Keratinocyte (primary cell): Measurements from ENCODE around the gene PTPRN2. TPM values are rescaled to one million over a fixed set of nuclear protein-coding genes. Genes with fewer than 3 reads are reported as not detected.

Experiments used
- DNase-seq: peaks from one replicate; pipeline ENCODE4 v3.0.0-alpha.2; 2011; ENCODE audit warnings: low read depth, missing footprints, low spot score
- FAIRE-seq: peaks from 2 replicates; lab custom pipeline; 2011; peaks lifted over from hg19 to GRCh38; lab: Jason Lieb, UNC
- H2AFZ ChIP-seq: 2 replicates; pipeline ENCODE4 v1.6.0; 2012; ENCODE audit warnings: low read length, control low read depth, inconsistent platforms; ENCODE audit not compliant: control insufficient read depth
- H3K27ac ChIP-seq: 2 replicates; pipeline ENCODE4 v1.5.1; 2011; ENCODE audit warnings: low read length; ENCODE audit not compliant: control insufficient read depth, insufficient read depth
- H3K27me3 ChIP-seq: 3 replicates; pipeline ENCODE4 v1.6.0; 2011; ENCODE audit warnings: low read length; ENCODE audit not compliant: control insufficient read depth, insufficient read depth; ENCODE audit errors: extremely low read depth
- H3K36me3 ChIP-seq, 2 experiments: 2 replicates in 1 of 2; 3 replicates in 1 of 2; pipeline ENCODE4 v1.5.1; 2011; ENCODE audit warnings: low read length in 2 of 2, mild to moderate bottlenecking in 1 of 2; ENCODE audit not compliant: control insufficient read depth in 2 of 2, insufficient read depth in 2 of 2; ENCODE audit errors: extremely low read depth in 1 of 2
- H3K4me1 ChIP-seq: 3 replicates; pipeline ENCODE4 v1.5.1; 2011; ENCODE audit warnings: low read length; ENCODE audit not compliant: control insufficient read depth, insufficient read depth; ENCODE audit errors: extremely low read depth
- H3K4me2 ChIP-seq: 3 replicates; pipeline ENCODE4 v1.6.0; 2011; ENCODE audit warnings: low read depth, low read length; ENCODE audit not compliant: control insufficient read depth, insufficient read depth; ENCODE audit errors: extremely low read depth
- H3K4me3 ChIP-seq, 3 experiments: fragments of 200-600 bp in 1 of 3; sonication (generic) in 1 of 3; 2 replicates in 2 of 3; 3 replicates in 1 of 3; pipeline ENCODE4 v1.5.1; 2011 to 2016; ENCODE audit warnings: low read length in 3 of 3, mild to moderate bottlenecking in 3 of 3, control low read depth in 2 of 3, inconsistent platforms in 1 of 3, low read depth in 1 of 3, mixed read lengths in 1 of 3, mixed run types in 1 of 3, moderate library complexity in 1 of 3; ENCODE audit not compliant: control insufficient read depth in 2 of 3, insufficient read depth in 2 of 3; ENCODE audit errors: extremely low read depth in 1 of 3
- H3K79me2 ChIP-seq: 2 replicates; pipeline ENCODE4 v1.6.0; 2012; ENCODE audit warnings: low read length; ENCODE audit not compliant: control insufficient read depth, insufficient read depth
- H3K9ac ChIP-seq: 3 replicates; pipeline ENCODE4 v1.6.0; 2011; ENCODE audit warnings: low read length; ENCODE audit not compliant: control insufficient read depth, insufficient read depth; ENCODE audit errors: extremely low read depth
- H3K9me1 ChIP-seq: 3 replicates; pipeline ENCODE4 v1.6.0; 2011; ENCODE audit warnings: low read length; ENCODE audit not compliant: control insufficient read depth, insufficient read depth; ENCODE audit errors: extremely low read depth
- H3K9me3 ChIP-seq: 2 replicates; pipeline ENCODE4 v1.5.1; 2012; ENCODE audit warnings: low read depth, low read length; ENCODE audit not compliant: control insufficient read depth
- H4K20me1 ChIP-seq: 3 replicates; pipeline ENCODE4 v1.6.0; 2011; ENCODE audit warnings: low read length; ENCODE audit not compliant: control insufficient read depth, insufficient read depth; ENCODE audit errors: extremely low read depth
- EZH2 ChIP-seq: IDR thresholded peaks from one replicate; pipeline ENCODE4 v1.6.1; 2012; ENCODE audit warnings: inconsistent platforms, mild to moderate bottlenecking, low read length, moderate library complexity
- dilution Hi-C: fragments of 300-500 bp; cut with MboI; formaldehyde crosslinking; loops from one replicate; pipeline ENCODE4 v1.7.0; 2020; ENCODE audit warnings: low sequenced_read_pairs; ENCODE audit not compliant: extremely low pct_ligation_motif_present
- polyA plus RNA-seq, 5 experiments: library from polyadenylated mRNA; depleted of rRNA in 3 of 5; stranded (reverse) in 3 of 5; stranded (forward) in 1 of 5; unstranded in 1 of 5; fragments of >200 nt; gene quantifications; 1 replicate in 1 of 5; 2 replicates in 3 of 5; 3 replicates in 1 of 5; pipeline versions ENCODE4 v1.2.1 to v1.2.3, GENCODE V29; 2011 to 2012; ENCODE audit warnings: missing spikeins in 2 of 5, low read depth in 1 of 5, low replicate concordance in 1 of 5
- TF ChIP-seq, protein P1 (sequence below), 3 experiments: IDR thresholded peaks in 1 of 3; conservative IDR thresholded peaks in 1 of 3; optimal IDR thresholded peaks in 1 of 3; 2 replicates in 2 of 3; 3 replicates in 1 of 3; pipeline versions ENCODE3 to v1.5.1; 2011; ENCODE audit warnings: low read length in 3 of 3, mild to moderate bottlenecking in 3 of 3, moderate library complexity in 2 of 3, control low read depth in 1 of 3, inconsistent platforms in 1 of 3; ENCODE audit not compliant: insufficient read depth in 2 of 3; ENCODE audit errors: extremely low read depth in 1 of 3

Gene PTPRN2
- polyA plus RNA-seq, 1 donor (not counting 4 experiments of a cell fraction or from before 2014, with no cell fraction given): not detected

DNA sequence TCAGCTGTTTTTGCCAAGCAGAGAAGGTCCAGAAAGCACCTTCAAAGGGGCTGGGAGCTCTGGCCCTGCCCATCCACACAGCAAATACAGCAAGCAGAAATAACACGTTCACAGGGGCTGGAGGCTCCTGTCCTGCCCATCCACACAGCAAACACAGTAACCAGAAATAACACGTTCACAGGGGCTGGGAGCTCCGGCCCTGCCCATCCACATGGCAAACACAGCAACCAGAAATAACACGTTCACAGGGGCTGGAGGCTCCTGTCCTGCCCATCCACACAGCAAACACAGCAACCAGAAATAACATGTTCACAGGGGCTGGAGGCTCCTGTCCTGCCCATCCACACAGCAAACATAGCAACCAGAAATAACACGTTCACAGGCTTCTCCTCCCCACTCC lies 558.1 kb downstream of the PTPRN2 start:
- Histone ChIP-seq H3K4me1 (no peaks in the 10 kb centered on the region), H3K9me1 (no peaks in the 10 kb centered on the region), H3K79me2 (no peaks in the 10 kb centered on the region), H3K36me3 (no peaks in the 10 kb centered on the region), H3K9ac (no peak overlapping the region), H3K9me3 (peaks cover 7% of the 10 kb centered on the region), H2AFZ (no peak overlapping the region), H3K27ac (no peak overlapping the region), H4K20me1 (no peaks in the 10 kb centered on the region), H3K27me3 (no peaks in the 10 kb centered on the region), H3K4me2 (no peak overlapping the region), H3K4me3 (no peak overlapping the region)
- DNase-seq (no peak), FAIRE-seq (no peak)
- dilution Hi-C loops: no loop called here
- TF ChIP-seq, protein P1, sequence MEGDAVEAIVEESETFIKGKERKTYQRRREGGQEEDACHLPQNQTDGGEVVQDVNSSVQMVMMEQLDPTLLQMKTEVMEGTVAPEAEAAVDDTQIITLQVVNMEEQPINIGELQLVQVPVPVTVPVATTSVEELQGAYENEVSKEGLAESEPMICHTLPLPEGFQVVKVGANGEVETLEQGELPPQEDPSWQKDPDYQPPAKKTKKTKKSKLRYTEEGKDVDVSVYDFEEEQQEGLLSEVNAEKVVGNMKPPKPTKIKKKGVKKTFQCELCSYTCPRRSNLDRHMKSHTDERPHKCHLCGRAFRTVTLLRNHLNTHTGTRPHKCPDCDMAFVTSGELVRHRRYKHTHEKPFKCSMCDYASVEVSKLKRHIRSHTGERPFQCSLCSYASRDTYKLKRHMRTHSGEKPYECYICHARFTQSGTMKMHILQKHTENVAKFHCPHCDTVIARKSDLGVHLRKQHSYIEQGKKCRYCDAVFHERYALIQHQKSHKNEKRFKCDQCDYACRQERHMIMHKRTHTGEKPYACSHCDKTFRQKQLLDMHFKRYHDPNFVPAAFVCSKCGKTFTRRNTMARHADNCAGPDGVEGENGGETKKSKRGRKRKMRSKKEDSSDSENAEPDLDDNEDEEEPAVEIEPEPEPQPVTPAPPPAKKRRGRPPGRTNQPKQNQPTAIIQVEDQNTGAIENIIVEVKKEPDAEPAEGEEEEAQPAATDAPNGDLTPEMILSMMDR (optimal IDR thresholded peaks at IDR 0.05 in 1 of 3, IDR thresholded peaks at IDR 0.05 in 1 of 3, conservative IDR thresholded peaks at IDR 0.05 in 1 of 3; ENCODE audit: extremely low read depth in 1 of 3, insufficient read depth in 2 of 3, low read length in 3 of 3): no peak
- TF ChIP-seq EZH2: no peak

DNA sequence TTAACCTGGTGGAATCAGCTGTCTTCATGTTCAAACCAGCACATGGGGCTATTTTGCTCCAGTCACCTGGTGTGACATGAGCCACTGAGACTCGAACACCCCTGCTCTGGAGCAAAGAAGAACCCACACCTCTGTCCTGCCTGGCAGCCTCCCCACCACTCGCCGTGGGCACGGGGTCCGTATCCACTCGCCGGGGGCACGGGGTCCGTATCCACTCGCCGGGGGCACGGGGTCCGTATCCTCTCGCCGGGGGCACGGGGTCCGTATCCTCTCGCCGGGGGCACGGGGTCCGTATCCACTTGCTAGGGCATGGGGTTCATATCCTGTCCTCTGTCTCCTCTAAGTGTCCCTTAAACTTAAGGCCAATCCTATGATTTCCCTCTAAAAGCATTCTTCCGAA lies 558.7 kb downstream of the PTPRN2 start:
- dilution Hi-C loops: no loop called here
- H3K27me3 ChIP-seq: no peaks in the 10 kb centered on the region
- H3K9me1 ChIP-seq: no peaks in the 10 kb centered on the region
- H3K27ac ChIP-seq: no peak overlapping the region
- H2AFZ ChIP-seq: no peak overlapping the region
- no peaks in the 10 kb centered on the region for H3K36me3 ChIP-seq
- TF ChIP-seq EZH2: no peak
- TF ChIP-seq, protein P1 (optimal IDR thresholded peaks at IDR 0.05 in 1 of 3, IDR thresholded peaks at IDR 0.05 in 1 of 3, conservative IDR thresholded peaks at IDR 0.05 in 1 of 3; ENCODE audit: extremely low read depth in 1 of 3, insufficient read depth in 2 of 3, low read length in 3 of 3): no peak
- no peak overlapping the region for H3K4me3 ChIP-seq
- H3K4me1 ChIP-seq: no peaks in the 10 kb centered on the region
- no peak for DNase-seq
- no peak for FAIRE-seq
- no peak overlapping the region for H3K9ac ChIP-seq
- peaks cover 7% of the 10 kb centered on the region for H3K9me3 ChIP-seq
- H4K20me1 ChIP-seq: no peaks in the 10 kb centered on the region
- no peaks in the 10 kb centered on the region for H3K79me2 ChIP-seq
- no peak overlapping the region for H3K4me2 ChIP-seq
